OCI-LY3 (cell line): ENCODE results near the gene CNDP1.

Experiments
- CTCF ChIP-seq: fragments of 200-600, 300-600 bp; sonication (generic); IDR thresholded peaks from 2 replicates; pipeline ENCODE4 v1.5.1; 2014; ENCODE audit warnings: antibody characterized with exemption, low read length, low read depth
- EZH2phosphoT487 ChIP-seq: fragments of 200-600 bp; shearing (Covaris generic); IDR thresholded peaks from 2 replicates; pipeline ENCODE4 v1.6.1; 2018; ENCODE audit warnings: antibody characterized with exemption, mixed run types, low read depth

GRCh38 chr18:74608681-74609080 lies 74.4 kb downstream of the CNDP1 start:
- TF ChIP-seq CTCF (no peak), EZH2phosphoT487 (no peak)
